Peyer's patch (tissue), 4 donors: ENCODE results near the gene MAPKBP1.

Source experiments
- CTCF ChIP-seq, 6 experiments: fragments of 450-650 bp in 4 of 6; fragments of 200-600 bp in 2 of 6; sonication (generic) in 1 of 6; IDR thresholded peaks; one replicate each; pipeline ENCODE4 v1.5.1; 2017 to 2019; ENCODE audit warnings: antibody characterized with exemption in 6 of 6, mild to moderate bottlenecking in 3 of 6, moderate library complexity in 1 of 6
- POLR2A ChIP-seq, 2 donors: fragments of 450-650 bp; IDR thresholded peaks; one replicate each; pipeline ENCODE4 v1.5.1; 2017; ENCODE audit warnings: antibody characterized with exemption in 2 of 2, mild to moderate bottlenecking in 2 of 2, moderate library complexity in 2 of 2

GRCh38 chr15:41774882-41775417, 666 bp downstream of the MAPKBP1 start:
- no peak for TF ChIP-seq CTCF (IDR thresholded peaks at IDR 0.05)
- TF ChIP-seq POLR2A (IDR thresholded peaks at IDR 0.05), result no peak
